ENCODE measurements around the gene ARHGAP15. TPM values are rescaled to one million over a fixed set of nuclear protein-coding genes. Genes with fewer than 3 reads are reported as not detected.

ARHGAP15 gene
- polyA plus RNA-seq, 1 experiment: not detected

DNA sequence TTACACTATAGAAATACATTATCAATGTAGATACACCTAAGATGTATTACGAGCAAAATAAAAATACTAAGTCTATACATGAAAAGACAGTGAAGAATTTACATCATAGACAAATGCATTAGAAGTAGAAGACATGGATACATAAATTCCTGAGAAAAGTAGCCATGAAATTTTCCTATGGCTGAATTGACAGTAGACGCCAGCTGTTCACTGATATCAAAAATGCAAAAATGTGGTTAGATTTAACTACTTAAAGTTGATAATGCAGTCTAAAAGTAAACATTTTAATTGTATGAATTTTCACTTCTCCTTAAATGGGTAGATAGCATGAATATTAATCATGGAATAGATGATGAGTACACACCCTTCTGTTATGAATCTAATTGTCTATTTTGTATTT lies 350.9 kb downstream of the ARHGAP15 start:
- TF ChIP-seq, protein P1, sequence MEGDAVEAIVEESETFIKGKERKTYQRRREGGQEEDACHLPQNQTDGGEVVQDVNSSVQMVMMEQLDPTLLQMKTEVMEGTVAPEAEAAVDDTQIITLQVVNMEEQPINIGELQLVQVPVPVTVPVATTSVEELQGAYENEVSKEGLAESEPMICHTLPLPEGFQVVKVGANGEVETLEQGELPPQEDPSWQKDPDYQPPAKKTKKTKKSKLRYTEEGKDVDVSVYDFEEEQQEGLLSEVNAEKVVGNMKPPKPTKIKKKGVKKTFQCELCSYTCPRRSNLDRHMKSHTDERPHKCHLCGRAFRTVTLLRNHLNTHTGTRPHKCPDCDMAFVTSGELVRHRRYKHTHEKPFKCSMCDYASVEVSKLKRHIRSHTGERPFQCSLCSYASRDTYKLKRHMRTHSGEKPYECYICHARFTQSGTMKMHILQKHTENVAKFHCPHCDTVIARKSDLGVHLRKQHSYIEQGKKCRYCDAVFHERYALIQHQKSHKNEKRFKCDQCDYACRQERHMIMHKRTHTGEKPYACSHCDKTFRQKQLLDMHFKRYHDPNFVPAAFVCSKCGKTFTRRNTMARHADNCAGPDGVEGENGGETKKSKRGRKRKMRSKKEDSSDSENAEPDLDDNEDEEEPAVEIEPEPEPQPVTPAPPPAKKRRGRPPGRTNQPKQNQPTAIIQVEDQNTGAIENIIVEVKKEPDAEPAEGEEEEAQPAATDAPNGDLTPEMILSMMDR (IDR thresholded peaks at IDR 0.05; ENCODE audit: insufficient read depth, low read depth, low read length): no peak
- CTCF ChIA-PET: no interaction called here
- POLR2A ChIA-PET: no interaction called here

DNA sequence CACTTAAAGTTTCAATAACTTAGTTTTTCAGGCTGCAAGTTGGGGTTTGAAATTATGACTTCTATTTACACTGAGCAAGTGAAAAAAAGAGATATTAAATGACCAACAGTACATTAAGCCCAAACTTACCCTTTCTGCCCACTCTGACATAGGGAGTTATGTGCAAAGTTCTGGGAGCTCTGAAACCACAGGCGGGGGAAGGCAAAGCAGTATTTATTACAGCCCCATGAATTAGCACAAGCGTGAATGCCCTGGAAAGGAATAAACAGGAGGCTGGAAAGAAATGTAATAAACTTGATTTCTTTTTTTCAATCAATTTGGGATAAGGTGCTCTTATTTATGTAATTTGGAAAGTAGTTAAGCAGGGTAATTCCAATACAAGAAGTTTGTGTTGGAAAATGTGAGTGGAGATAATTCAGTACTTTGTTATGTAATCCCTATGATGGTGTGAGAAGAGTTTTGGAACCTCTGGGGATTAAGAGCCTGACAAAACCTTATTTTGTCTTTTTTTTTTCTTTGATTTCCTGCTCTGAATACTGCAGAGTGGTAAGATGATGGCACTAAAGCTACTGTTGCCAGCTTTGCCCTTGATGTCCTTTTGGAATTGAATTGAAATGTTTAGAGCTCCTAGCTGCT lies 351.5 kb downstream of the ARHGAP15 start:
- no peaks in the 10 kb centered on the region for H3K36me3 ChIP-seq (ENCODE audit: control insufficient read depth, insufficient read depth, low read length)
- H3K27me3 ChIP-seq (ENCODE audit: control insufficient read depth, insufficient read depth, low read length): no peaks in the 10 kb centered on the region
- no peak for DNase-seq (ENCODE audit: low read depth)
- ChIA-PET POLR2A (no interaction called here), CTCF (interaction anchor here (1.1 kb wide), 1 partner anchor 22 kb away, joined by 3 read pairs; no protein-coding TSS in a partner anchor)
- no peak overlapping the region for H3K4me3 ChIP-seq (ENCODE audit: low read depth, low read length)
- TF ChIP-seq, protein P1 (IDR thresholded peaks at IDR 0.05; ENCODE audit: insufficient read depth, low read depth, low read length): no peak

More for the DNA sequence above, 350.9 kb downstream of the ARHGAP15 start:
- no peak for DNase-seq (ENCODE audit: low read depth)
- Histone ChIP-seq H3K27me3 (ENCODE audit: control insufficient read depth, insufficient read depth, low read length) (no peaks in the 10 kb centered on the region), H3K4me3 (ENCODE audit: low read depth, low read length) (no peak overlapping the region), H3K36me3 (ENCODE audit: control insufficient read depth, insufficient read depth, low read length) (no peaks in the 10 kb centered on the region)

DNA sequence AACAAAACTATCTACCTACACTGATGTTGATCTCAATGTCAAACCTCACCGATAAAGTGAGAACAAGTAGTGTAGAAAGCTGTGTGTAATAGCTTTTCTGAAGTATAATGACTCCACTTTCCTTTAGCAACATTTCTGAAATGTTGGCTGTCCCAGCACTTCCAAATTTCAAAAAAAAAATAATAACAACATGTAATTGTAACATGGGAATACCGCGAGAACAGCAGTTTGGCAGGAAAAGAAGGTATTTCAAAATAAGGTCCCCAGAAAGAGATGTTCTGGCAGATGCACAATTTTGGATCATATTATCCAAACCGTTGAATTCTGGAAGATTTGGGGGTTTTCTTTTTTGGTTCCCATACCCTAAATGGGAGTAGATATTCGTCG lies 352.0 kb downstream of the ARHGAP15 start:
- Histone ChIP-seq H3K4me3 (ENCODE audit: low read depth, low read length) (no peak overlapping the region), H3K27me3 (ENCODE audit: control insufficient read depth, insufficient read depth, low read length) (no peaks in the 10 kb centered on the region), H3K36me3 (ENCODE audit: control insufficient read depth, insufficient read depth, low read length) (no peaks in the 10 kb centered on the region)
- DNase-seq (ENCODE audit: low read depth): no peak
- ChIA-PET POLR2A (no interaction called here), CTCF (interaction anchor here (1.1 kb wide), 1 partner anchor 22 kb away, joined by 3 read pairs; no protein-coding TSS in a partner anchor)
- TF ChIP-seq, protein P1 (IDR thresholded peaks at IDR 0.05; ENCODE audit: insufficient read depth, low read depth, low read length): no peak

DNA sequence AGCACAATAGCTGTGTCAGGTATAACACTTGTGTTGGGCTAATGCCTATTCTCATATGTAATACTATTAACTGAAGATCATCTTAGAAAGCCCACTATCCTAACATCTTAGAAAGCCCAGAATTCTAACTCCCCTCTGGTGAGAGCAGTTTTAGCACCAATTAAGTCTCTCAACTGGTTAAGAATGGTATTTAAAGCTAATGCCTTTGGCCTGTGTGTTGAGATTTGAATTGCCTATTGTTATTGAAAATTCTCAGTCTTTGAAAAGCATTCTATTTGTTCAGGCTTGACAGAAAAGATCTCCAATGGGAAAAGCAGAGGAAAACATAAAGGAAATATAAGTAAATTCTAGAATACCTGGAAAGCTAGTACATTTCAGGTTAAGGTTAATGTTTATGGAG lies 352.5 kb downstream of the ARHGAP15 start:
- POLR2A ChIA-PET: no interaction called here
- TF ChIP-seq, protein P1 (IDR thresholded peaks at IDR 0.05; ENCODE audit: insufficient read depth, low read depth, low read length): no peak
- Histone ChIP-seq H3K4me3 (ENCODE audit: low read depth, low read length) (no peak overlapping the region), H3K36me3 (ENCODE audit: control insufficient read depth, insufficient read depth, low read length) (no peaks in the 10 kb centered on the region), H3K27me3 (ENCODE audit: control insufficient read depth, insufficient read depth, low read length) (no peaks in the 10 kb centered on the region)
- CTCF ChIA-PET: no interaction called here
- no peak for DNase-seq (ENCODE audit: low read depth)

DNA sequence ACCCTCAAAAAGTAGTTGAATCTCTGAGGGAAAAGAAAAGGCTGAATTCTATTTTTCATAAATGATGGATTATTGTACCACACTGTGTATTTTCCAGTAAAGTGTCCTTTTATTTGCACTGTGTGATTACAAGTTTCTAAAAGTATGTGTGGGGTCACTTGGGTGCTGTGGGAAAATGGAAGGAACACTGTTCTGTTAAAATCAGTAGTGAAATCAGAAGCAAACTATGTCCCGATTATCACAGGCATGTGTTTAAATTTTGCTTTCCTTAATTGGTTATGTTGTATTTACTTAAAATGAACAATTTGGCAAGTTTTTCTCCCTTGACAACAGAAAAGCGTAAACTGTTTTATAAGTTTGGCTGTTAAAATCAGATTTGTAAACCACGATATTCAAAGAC lies 353.1 kb downstream of the ARHGAP15 start:
- ChIA-PET CTCF (no interaction called here), POLR2A (no interaction called here)
- Histone ChIP-seq H3K36me3 (ENCODE audit: control insufficient read depth, insufficient read depth, low read length) (no peaks in the 10 kb centered on the region), H3K27me3 (ENCODE audit: control insufficient read depth, insufficient read depth, low read length) (no peaks in the 10 kb centered on the region), H3K4me3 (ENCODE audit: low read depth, low read length) (no peak overlapping the region)
- no peak for DNase-seq (ENCODE audit: low read depth)
- TF ChIP-seq, protein P1 (IDR thresholded peaks at IDR 0.05; ENCODE audit: insufficient read depth, low read depth, low read length): no peak
